Right atrium auricular region (tissue), 2 donors: ENCODE measurements around the gene TOMM40. TPM values are rescaled to one million over a fixed set of nuclear protein-coding genes. Genes with fewer than 3 reads are reported as not detected.

Source experiments
- DNase-seq: peaks from one replicate; pipeline ENCODE4 v3.0.0-alpha.2; 2019; ENCODE audit warnings: low spot score
- H3K27ac ChIP-seq, 2 donors: fragments of 200-600 bp; sonication (generic); 1 replicate in 1 of 2; 2 replicates in 1 of 2; pipeline ENCODE4 v1.5.1; 2016 to 2019
- H3K27me3 ChIP-seq, 2 donors: fragments of 200-600 bp; sonication (generic); one replicate each; pipeline versions ENCODE4 v1.5.1 to v1.6.0; 2017 to 2019
- H3K36me3 ChIP-seq: fragments of 200-600 bp; sonication (generic); one replicate; pipeline ENCODE4 v1.5.1; 2016
- H3K4me1 ChIP-seq, 2 donors: fragments of 200-600 bp; sonication (generic); one replicate each; pipeline versions ENCODE4 v1.5.1 to v1.6.0; 2017 to 2019
- H3K4me3 ChIP-seq, 2 donors: fragments of 200-600 bp; sonication (generic); 1 replicate in 1 of 2; 2 replicates in 1 of 2; pipeline ENCODE4 v1.5.1; 2017 to 2019; ENCODE audit warnings: mild to moderate bottlenecking in 1 of 2, moderate library complexity in 1 of 2
- H3K9me3 ChIP-seq, 2 donors: fragments of 200-600 bp; sonication (generic); one replicate each; pipeline ENCODE4 v1.5.1; 2019
- total RNA-seq, 2 donors: library from RNA; depleted of rRNA; stranded (reverse); fragments of >200 nt; gene quantifications; one replicate each; pipeline ENCODE4 v1.1.0, GENCODE V29; 2016
- TF ChIP-seq, protein P1 (sequence below), 2 donors: fragments of 200-600 bp; sonication (generic); IDR thresholded peaks; one replicate each; pipeline ENCODE4 v1.5.1; 2019; ENCODE audit warnings: antibody characterized with exemption in 2 of 2

TOMM40 gene
- total RNA-seq, 2 donors from 2014 or later, result 33.7 to 39.0 TPM

GRCh38 chr19:44890366-44891015 is 563 bp upstream of the TOMM40 start:
- no peaks in the 10 kb centered on the region for H3K9me3 ChIP-seq
- peak; percentile 100 for DNase-seq
- H3K27me3 ChIP-seq, result no peaks in the 10 kb centered on the region
- peak overlapping the region; percentile 51 to 58 for H3K4me3 ChIP-seq
- H3K27ac ChIP-seq, result peak overlapping the region; percentile 87 to 93
- TF ChIP-seq, protein P1, sequence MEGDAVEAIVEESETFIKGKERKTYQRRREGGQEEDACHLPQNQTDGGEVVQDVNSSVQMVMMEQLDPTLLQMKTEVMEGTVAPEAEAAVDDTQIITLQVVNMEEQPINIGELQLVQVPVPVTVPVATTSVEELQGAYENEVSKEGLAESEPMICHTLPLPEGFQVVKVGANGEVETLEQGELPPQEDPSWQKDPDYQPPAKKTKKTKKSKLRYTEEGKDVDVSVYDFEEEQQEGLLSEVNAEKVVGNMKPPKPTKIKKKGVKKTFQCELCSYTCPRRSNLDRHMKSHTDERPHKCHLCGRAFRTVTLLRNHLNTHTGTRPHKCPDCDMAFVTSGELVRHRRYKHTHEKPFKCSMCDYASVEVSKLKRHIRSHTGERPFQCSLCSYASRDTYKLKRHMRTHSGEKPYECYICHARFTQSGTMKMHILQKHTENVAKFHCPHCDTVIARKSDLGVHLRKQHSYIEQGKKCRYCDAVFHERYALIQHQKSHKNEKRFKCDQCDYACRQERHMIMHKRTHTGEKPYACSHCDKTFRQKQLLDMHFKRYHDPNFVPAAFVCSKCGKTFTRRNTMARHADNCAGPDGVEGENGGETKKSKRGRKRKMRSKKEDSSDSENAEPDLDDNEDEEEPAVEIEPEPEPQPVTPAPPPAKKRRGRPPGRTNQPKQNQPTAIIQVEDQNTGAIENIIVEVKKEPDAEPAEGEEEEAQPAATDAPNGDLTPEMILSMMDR (IDR thresholded peaks at IDR 0.05), result no peak
- H3K4me1 ChIP-seq, result peaks cover 0 to 25% of the 10 kb centered on the region in 2 donors
- H3K36me3 ChIP-seq, result peaks cover 48% of the 10 kb centered on the region

- H3K27ac ChIP-seq, result no peak overlapping the region
- DNase-seq, result no peak
- H3K27me3 ChIP-seq, result no peaks in the 10 kb centered on the region
- no peaks in the 10 kb centered on the region for H3K9me3 ChIP-seq
- H3K4me3 ChIP-seq, result no peak overlapping the region
- H3K4me1 ChIP-seq, result peaks cover 0 to 25% of the 10 kb centered on the region in 2 donors
- H3K36me3 ChIP-seq, result peaks cover 58% of the 10 kb centered on the region
- TF ChIP-seq, protein P1 (IDR thresholded peaks at IDR 0.05), result no peak
These were observed 1.9 kb downstream of the TOMM40 start for GRCh38 chr19:44892932-44893331.

GRCh38 chr19:44893332-44894051 is 2.4 kb downstream of the TOMM40 start:
- peaks cover 0 to 25% of the 10 kb centered on the region in 2 donors for H3K4me1 ChIP-seq
- TF ChIP-seq, protein P1 (IDR thresholded peaks at IDR 0.05), result no peak
- no peaks in the 10 kb centered on the region for H3K9me3 ChIP-seq
- H3K36me3 ChIP-seq, result peaks cover 54% of the 10 kb centered on the region
- H3K27me3 ChIP-seq, result no peaks in the 10 kb centered on the region
- H3K4me3 ChIP-seq, result no peak overlapping the region
- H3K27ac ChIP-seq, result no peak overlapping the region
- DNase-seq, result no peak

DNA sequence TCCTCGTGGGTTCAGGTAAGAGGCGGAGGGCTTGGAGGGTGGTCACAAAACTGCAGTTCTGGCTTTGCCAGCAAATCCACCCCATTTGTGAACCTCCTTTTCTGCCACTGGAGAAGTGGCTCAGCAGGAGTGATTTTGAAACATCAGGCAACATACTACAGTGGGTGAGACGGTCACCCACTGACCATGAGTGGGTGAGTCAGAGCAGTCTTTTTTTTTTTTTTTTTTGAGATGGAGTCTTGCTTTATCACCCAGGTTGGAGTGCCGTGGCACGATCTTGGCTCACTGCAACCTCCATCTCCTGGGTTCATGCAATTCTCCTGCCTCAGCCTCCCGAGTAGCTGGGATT is 3.0 kb downstream of the TOMM40 start:
- peaks cover 0 to 25% of the 10 kb centered on the region in 2 donors for H3K4me1 ChIP-seq
- no peaks in the 10 kb centered on the region for H3K9me3 ChIP-seq
- DNase-seq, result no peak
- H3K36me3 ChIP-seq, result peaks cover 54% of the 10 kb centered on the region
- TF ChIP-seq, protein P1 (IDR thresholded peaks at IDR 0.05), result no peak
- H3K4me3 ChIP-seq, result no peak overlapping the region
- no peaks in the 10 kb centered on the region for H3K27me3 ChIP-seq
- H3K27ac ChIP-seq, result no peak overlapping the region

DNA sequence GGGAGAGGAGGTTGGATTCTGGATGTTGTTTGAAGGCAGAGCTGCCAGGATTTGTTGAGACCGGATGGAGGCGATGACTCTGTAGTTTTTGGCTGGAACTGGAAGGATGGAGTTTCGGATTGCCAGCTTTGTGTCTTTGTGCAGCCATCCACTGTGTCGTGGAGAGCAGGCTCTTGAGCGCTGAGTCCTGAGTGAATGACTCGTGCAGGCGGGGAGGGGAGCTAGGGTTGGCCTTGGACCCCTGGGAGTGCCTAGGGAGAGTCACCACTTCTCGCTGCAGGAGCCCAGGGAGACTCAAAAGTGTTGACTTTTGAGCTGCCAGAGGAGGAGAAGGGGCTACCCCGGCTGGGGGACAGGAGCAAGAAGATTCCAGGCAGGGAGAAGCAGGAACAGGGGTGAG is 3.9 kb downstream of the TOMM40 start:
- peaks cover 56% of the 10 kb centered on the region for H3K36me3 ChIP-seq
- H3K9me3 ChIP-seq, result no peaks in the 10 kb centered on the region
- no peak for DNase-seq
- TF ChIP-seq, protein P1 (IDR thresholded peaks at IDR 0.05), result no peak
- no peak overlapping the region for H3K4me3 ChIP-seq
- H3K4me1 ChIP-seq, result peaks cover 0 to 17% of the 10 kb centered on the region in 2 donors
- H3K27ac ChIP-seq, result no peak overlapping the region
- no peaks in the 10 kb centered on the region for H3K27me3 ChIP-seq
